Activated T-cell treated with anti-CD3 and anti-CD28 coated beads, Interleukin-2, amount 50 U/mL, for 1 hour (primary cell): ENCODE measurements around the gene PRRG3.

Source experiments
- DNase-seq: peaks from one replicate; pipeline ENCODE4 v3.0.0-alpha.2; 2020

The PRRG3 gene

GRCh38 chrX:151708821-151709220 lies 13.6 kb downstream of the PRRG3 start:
- DNase-seq, result no peak

- no peak for DNase-seq
These were observed 15.2 kb downstream of the PRRG3 start for GRCh38 chrX:151710457-151710856.

GRCh38 chrX:151711154-151711553 lies 15.9 kb downstream of the PRRG3 start:
- DNase-seq, result no peak

GRCh38 chrX:151711787-151712186 lies 16.5 kb downstream of the PRRG3 start:
- DNase-seq, result no peak

GRCh38 chrX:151712253-151712652 lies 17.0 kb downstream of the PRRG3 start:
- DNase-seq, result no peak

DNA sequence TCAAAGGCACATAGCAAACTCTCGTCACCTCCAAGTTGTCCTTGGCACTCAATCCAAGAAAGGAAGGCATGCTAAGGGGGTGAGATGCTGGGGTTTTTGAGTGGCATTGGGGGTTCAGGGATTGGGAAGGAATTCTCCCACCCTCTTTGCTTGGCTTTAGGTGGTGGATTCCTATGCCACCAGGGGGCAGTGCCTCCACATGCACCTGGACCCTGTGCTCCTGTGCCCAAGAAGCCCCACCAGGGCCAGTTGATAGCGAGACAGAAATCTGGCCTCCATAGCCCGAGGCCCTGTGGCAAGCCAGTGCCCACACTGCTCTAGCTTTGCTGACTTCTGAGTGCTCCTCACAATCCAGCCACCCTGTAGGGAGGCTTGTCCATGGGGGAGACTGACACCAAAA lies 18.6 kb downstream of the PRRG3 start:
- no peak for DNase-seq

GRCh38 chrX:151714362-151714761 lies 19.1 kb downstream of the PRRG3 start:
- DNase-seq, result no peak

GRCh38 chrX:151715752-151716151 lies 20.5 kb downstream of the PRRG3 start, which contains the start of gene FATE1:
TSS of gene FATE1 (plus strand) at chrX:151716035. CDS start at chrX:151716120, 85 bp downstream.
- DNase-seq, result no peak

GRCh38 chrX:151722241-151722846 lies 27.1 kb downstream of the PRRG3 start:
- no peak for DNase-seq

- DNase-seq, result no peak
These were observed 28.0 kb downstream of the PRRG3 start for GRCh38 chrX:151723156-151723760.

GRCh38 chrX:151724563-151725337 lies 29.5 kb downstream of the PRRG3 start:
- no peak for DNase-seq

DNA sequence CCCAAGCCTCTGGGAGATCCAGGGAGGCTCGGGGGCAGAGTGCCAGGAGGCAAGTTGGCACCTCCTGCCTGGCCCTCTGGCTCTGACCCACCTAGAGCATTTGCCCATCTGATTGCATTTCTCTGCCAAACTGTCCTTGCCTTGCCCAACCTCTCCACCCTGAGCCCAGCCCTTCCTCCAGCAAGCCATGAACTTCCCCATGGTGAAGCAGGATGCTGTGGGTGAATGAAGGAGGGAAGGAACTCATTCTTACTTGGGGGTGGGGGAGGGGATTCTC lies 30.0 kb downstream of the PRRG3 start:
- no peak for DNase-seq

DNA sequence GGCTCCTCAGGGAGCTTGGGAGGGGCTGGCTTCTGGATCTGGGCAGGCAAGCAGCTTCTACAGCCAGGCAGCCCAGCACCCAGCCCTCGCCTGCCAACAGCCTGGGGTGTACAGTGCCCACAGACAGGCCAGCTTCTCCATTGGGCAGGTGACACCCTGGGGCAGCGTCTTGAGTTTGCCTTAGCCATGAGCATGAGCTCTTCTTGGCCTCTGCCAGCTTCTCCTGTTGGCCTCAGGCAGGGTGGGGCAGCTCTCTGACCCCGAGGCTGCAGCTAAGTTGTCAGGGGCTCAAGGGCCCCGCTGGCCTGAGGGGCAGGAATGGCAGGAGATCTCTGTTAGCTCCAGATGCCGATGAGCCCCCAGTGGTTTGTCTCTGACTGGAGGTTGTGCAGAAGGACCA lies 31.5 kb downstream of the PRRG3 start:
- no peak for DNase-seq

- DNase-seq, result no peak
These were observed 32.1 kb downstream of the PRRG3 start for GRCh38 chrX:151727346-151727745.

DNA sequence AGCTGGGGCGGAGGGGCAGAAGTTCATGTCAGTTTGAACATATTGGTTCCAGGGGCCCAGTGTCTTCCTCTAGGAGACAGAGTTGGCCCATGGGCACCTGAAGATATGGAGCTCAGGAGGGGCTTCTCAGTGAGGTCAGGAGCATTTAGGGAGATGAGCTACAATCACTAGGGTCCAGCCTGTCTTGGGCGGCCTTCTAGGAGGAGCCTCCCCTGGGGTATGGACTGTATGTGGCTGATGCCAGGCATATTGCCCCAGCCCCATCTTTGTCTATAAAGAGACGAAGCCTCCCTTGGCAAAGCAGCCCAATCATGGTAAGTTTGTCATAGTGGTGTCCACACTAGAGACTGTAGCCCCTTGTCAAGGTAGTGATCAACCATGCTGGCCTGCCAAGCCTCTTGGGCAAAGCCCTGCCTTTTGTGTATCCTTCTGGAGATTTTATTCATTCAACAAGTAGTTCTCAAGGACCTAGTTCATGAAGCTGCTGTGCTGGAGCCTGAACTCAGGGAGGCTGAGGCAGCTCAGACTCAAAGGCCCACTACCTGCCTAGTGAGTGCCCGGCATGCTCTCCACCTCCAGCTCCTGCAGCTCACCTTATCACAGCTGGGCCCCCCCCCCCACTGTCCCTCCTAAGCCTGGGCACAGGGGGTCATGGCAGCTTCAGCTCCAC lies 33.9 kb downstream of the PRRG3 start:
- DNase-seq, result no peak

DNA sequence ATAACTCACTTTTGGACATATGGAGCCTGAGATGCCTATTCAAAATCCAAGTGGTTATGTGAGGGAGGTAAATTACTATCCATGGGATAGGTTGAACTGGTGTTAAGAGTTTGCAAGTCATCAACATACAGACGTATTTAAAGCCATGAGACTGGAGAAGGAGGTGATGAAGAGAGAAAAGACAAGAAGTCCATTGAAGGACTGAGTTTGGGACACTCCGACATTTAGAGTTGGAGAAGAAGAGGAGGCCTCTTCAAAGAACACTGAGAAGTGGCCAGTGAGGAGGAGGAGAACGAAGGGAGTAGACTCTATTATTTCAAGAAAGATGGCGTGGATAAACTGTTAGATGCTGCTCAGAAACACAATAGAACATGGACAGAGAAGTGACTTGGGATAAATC lies 39.2 kb downstream of the PRRG3 start, which contains the start of gene CNGA2:
Gene CNGA2 (plus strand): TSS at position 301 of the 400 bp plus-strand sequence. CDS start 3,738 bp downstream, outside the sequence.
- DNase-seq, result no peak

GRCh38 chrX:151735219-151735618 lies 40.0 kb downstream of the PRRG3 start:
- no peak for DNase-seq

- no peak for DNase-seq
These were observed 41.4 kb downstream of the PRRG3 start for GRCh38 chrX:151736685-151737084.

DNA sequence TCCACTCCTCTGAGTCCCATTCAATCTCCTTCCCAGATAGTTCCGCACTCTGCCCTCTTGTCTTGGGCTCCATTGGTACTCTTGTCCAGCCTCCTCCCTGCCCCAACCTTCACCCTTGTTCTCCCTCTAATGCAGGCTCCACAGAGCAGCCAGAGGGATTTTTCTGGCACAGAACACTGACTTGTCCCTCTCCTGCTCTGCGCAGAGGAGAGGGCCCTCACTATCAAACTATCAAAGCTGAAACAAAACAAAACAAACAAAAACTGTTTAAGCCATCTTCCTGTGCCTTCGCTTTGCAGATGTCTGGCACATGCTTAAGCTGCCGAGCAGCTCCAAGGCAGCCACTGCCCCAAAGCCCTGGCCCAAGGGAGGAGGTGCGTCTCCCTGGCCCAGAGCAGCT lies 42.2 kb downstream of the PRRG3 start:
- DNase-seq, result no peak

- no peak for DNase-seq
These were observed 43.5 kb downstream of the PRRG3 start for GRCh38 chrX:151738751-151739150.

GRCh38 chrX:151741606-151742005 lies 46.3 kb downstream of the PRRG3 start:
- DNase-seq, result no peak

GRCh38 chrX:151742311-151742710 lies 47.1 kb downstream of the PRRG3 start:
- DNase-seq, result no peak

DNA sequence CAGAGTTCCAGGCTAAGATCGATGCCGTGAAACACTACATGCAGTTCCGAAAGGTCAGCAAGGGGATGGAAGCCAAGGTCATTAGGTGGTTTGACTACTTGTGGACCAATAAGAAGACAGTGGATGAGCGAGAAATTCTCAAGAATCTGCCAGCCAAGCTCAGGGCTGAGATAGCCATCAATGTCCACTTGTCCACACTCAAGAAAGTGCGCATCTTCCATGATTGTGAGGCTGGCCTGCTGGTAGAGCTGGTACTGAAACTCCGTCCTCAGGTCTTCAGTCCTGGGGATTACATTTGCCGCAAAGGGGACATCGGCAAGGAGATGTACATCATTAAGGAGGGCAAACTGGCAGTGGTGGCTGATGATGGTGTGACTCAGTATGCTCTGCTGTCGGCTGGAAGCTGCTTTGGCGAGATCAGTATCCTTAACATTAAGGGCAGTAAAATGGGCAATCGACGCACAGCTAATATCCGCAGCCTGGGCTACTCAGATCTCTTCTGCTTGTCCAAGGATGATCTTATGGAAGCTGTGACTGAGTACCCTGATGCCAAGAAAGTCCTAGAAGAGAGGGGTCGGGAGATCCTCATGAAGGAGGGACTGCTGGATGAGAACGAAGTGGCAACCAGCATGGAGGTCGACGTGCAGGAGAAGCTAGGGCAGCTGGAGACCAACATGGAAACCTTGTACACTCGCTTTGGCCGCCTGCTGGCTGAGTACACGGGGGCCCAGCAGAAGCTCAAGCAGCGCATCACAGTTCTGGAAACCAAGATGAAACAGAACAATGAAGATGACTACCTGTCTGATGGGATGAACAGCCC lies 48.6 kb downstream of the PRRG3 start:
- no peak for DNase-seq
